Stimulated activated CD8-positive, alpha-beta memory T cell treated with anti-CD3 and anti-CD28 coated beads, Interleukin-7, amount 100 ng/mL, for 1 hour (primary cell): ENCODE results near the gene NRG3.

ENCODE experiments used
- DNase-seq, 2 donors: peaks; one replicate each; pipeline ENCODE4 v3.0.0-alpha.2; 2020; ENCODE audit warnings: low read depth in 2 of 2

NRG3 gene

DNA sequence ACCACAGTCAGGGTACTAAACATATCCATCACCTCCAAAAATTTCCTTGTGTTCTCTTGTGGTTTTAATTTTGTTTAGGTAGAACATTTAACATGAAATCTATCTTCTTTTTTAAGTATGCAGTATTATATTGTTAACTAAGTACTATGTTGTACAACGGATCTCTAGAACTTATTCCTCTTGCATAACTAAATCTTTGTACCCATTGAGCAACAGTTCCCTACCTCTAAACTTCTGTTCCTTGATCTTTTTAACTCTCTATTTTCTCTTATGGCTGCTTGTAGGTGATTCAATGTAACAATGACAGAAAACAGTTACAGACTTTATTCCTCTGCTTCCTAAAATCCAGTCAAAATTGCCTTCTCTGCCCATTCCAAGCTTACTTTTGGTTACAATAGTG, 9.9 kb downstream of the NRG3 start:
- DNase-seq: no peak

DNA sequence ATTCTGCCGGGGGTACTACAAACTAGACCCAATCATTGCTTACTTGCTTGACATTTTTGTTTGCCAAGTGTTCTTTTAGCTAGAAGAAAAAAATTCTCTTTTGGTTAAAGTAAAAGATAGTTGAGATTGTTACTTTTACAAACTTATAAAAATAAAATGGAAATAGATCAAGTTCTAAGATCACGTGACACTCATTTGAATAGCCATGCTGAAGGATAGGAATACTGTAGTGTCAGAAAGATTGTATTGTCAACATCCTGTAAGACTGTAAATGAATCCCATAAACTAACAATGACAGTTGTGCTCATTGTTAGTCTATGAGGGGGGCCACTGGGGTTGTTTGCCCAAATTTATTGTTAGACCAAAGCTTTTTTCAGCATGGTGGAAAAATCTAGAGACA, 10.5 kb downstream of the NRG3 start:
- no peak for DNase-seq

- no peak for DNase-seq
Measured at GRCh38 chr10:81886939-81887338, 11.9 kb downstream of the NRG3 start.

GRCh38 chr10:81889181-81889769, 14.3 kb downstream of the NRG3 start:
- no peak for DNase-seq

GRCh38 chr10:81894616-81895015, 19.6 kb downstream of the NRG3 start:
- DNase-seq: no peak

- no peak for DNase-seq
Measured at GRCh38 chr10:81898518-81898917, 23.5 kb downstream of the NRG3 start.

DNA sequence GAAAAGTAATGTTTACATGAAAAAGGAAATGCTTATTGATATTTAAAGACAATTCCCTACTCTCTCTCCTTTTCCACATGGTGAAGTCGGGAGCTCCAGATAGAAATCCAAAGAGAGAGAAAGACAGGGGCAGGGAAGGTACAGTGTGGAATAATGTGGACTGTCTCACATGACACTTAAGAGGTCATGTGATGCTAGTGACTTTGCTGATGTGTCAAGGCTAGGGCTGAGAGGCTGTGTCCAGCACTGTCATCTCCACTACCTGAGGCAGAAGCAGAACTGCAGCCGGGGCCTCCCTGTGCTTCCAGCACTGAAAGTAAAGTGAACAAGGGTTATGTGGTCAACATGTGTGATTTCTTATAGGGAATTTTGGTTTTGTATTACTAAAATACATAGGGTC, 26.0 kb downstream of the NRG3 start:
- DNase-seq: no peak

GRCh38 chr10:81903472-81903871, 28.5 kb downstream of the NRG3 start:
- DNase-seq: no peak

DNA sequence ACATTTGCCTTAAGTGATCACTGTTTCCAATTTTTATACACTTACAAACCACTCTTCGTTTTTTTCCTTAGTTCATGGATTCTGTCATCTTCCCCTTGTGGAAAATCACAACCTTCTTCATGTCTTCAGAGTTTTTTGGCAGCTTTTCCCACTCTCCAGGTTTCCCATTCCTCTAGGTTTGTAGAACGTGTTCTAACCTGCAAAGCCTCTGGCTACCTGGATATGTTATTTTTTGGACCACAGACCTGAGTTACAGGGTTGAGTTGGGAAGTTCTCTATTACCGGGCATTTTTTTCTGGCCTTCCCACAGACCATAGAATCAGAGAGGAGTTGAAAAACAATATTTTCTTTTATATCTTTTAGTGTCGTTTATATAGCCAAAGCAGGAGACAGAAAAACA, 30.2 kb downstream of the NRG3 start:
- DNase-seq: no peak

- DNase-seq: no peak
Measured at GRCh38 chr10:81909453-81909852, 34.5 kb downstream of the NRG3 start.

GRCh38 chr10:81911328-81911727, 36.3 kb downstream of the NRG3 start:
- DNase-seq: no peak

DNA sequence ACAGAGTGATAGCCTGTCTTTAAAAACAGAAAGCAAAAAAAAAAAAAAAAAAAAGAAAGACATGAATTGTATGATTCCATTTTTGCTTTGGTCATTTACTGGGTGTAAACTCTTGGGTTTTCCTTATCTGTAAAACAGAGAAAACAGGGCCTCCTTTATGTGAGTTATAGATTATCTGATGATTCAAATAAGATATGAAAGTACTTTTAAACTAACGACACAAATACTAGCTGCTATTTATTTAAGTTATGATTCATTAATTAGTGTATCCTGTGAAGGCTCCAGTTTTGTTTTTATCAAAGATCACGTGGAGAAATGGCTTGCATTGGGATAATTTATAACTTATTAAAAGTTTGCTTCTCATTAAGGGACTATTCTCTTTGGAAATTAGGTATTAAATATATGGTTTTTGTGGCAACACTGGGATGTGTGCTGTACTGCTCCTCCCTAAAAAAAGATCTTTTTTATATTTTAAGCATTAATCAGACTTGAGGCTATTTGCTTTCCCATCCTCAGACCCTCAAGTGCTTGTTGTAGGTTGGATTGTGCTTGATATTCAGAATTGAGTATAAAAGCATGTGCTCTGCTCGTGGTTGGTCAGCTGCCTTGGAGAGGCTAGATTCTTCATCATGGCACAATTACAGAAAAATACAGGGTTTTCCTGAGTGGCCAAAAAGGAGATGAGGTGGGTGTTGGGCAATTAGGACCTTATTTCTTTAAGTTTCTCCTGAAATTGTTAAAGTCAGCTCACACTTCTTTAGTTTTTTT, 39.9 kb downstream of the NRG3 start:
- no peak for DNase-seq

DNA sequence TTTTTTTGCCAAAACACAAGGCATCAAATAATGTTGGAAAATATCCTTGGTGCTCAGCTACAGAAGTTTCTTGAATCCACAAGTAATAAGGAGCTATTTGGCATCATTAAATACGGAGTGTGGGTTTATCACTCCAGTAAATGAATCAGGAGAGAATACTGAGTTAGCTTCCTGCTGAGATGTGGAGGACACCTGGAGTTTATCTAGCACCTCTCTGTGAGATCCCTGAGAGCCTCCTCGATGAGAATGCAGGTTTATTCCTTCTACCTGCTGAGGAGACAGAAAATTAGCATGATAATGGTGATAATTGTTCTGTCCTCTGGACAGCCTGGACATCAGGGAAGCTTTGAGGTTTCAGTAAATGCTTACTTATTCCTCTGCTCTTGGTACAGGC, 40.5 kb downstream of the NRG3 start:
- DNase-seq: no peak

GRCh38 chr10:81917666-81918065, 42.7 kb downstream of the NRG3 start:
- no peak for DNase-seq

DNA sequence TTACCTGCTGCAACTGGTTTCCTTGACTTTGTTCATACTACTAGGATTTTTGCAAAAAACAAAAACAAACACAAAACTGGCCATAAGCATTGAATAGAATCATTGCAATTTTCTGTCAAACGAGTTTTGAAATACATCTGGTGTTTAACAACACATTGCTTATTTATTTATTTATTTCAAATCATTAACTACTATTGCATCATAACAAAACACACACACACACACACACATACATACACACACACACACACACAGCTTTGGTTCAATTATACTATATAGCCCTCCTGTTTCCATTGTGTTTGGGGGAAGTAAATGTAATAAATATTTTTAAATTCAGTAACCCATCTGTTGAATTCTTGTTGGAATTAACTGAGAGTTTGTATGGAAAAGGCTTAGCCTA, 43.8 kb downstream of the NRG3 start:
- DNase-seq: no peak

DNA sequence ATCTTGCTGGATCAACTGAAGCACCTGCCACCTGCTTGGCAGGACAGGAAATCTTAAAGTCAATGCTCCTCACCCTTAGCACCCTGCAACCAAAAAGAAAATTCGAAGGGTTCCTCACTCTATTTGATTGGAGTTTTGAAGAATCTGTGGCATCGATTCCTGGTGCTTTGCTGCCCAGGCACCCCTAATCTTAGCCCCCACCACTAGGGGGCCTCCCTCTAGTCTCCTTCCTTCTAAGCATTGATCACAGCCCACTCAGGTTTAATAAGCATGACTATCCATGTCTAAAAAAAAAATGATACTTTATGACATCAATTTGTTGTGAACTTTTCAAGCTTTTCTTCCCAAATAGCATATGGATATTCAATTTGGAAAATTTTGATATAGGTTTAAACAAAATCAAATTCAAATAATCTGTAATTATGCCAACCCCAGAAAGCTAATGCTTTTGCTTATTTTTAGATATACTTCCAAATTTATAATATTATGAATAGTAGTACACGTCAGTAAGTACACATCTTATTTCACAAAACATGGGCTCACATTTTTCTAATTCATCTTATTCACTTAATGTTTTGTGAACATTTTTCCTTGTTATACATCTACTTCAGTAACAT, 45.3 kb downstream of the NRG3 start:
- DNase-seq: no peak

GRCh38 chr10:81928119-81928518, 53.1 kb downstream of the NRG3 start:
- DNase-seq: no peak

DNA sequence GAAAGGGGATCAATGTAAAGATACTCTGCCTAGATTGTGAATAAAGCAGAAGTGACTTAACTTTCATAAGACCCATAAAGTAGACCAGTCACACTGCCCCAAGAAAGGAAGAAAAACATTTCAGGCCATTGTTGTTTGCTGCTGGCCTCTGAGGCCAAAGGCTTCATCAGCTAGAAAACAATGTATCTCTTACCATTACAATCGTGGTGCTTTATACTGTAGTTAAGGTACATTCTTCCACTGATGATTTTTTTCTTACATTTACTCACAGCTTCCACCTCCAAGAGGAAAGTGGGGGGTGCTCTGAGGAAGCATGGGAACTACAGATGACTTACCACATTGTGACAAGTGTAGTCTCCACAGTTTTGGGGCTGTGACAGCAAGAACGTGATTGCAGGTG, 68.6 kb downstream of the NRG3 start:
- DNase-seq: no peak

DNA sequence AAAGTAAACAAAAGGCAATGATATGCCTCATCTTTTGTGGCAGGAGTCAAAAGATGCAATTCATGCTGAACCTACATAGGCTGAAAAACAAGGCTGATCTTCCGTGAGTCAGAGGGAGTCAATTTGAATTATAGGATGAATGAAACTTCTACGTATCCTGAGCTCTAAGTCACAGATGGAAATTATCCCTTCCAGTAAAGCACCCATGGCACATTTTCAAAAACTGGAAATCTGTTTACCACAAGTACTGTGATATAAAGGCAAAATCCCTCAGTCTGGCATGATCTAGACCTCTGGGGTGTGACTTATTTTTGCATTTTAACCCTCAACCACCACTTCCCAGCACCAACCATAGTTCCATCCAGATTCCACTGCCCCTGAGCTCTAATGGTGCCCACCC, 69.6 kb downstream of the NRG3 start:
- no peak for DNase-seq

DNA sequence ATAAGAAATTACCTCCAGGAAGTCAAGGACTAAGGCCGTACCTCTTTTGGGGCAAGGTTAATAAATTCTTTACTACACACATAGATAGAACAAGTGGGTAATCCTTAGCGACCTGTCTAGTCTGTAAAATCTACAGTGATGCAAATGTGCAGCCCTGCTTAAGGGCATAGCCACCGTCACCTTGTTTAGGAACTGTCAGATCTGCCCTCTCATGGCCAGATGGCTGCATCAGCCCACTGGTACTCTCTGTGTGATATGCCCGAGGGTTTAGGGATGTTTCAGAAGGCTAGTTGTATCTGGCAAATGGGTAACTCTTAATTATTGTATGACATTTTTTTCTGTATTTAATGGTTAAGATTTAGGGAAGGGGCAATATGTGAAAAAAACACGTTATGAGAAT, 74.3 kb downstream of the NRG3 start:
- DNase-seq: no peak

- no peak for DNase-seq
Measured at GRCh38 chr10:81950358-81950757, 75.4 kb downstream of the NRG3 start.

DNA sequence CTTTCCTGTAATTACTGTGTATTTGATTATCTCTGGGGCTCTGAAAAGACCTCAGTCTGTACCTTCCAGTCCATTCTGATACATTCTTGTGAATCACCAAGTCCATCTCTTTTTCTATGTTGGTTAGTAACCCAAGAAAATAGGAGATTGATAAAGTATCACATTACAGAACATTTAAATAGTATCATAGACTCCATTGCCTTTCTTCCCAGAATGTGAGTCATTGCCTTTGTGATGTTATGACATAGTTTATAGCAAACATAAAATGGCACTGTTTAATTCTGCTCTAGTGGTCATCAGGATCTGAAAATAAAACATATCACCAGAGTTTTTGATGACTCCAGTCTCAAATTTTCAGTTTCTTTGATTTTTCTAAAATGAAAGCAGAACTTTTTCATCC, 78.4 kb downstream of the NRG3 start:
- no peak for DNase-seq

- no peak for DNase-seq
Measured at GRCh38 chr10:81957976-81958375, 83.0 kb downstream of the NRG3 start.
